Stimulated activated CD4-positive, alpha-beta T cell treated with anti-CD3 and anti-CD28 coated beads, TNF-alpha, amount 100 ng/mL, for 24 hours (primary cell): ENCODE results near the gene DSTN.

ENCODE experiments used
- DNase-seq, 3 experiments: peaks; one replicate each; pipeline ENCODE4 v3.0.0-alpha.2; 2020; ENCODE audit warnings: low read depth in 3 of 3

Gene DSTN

DNA sequence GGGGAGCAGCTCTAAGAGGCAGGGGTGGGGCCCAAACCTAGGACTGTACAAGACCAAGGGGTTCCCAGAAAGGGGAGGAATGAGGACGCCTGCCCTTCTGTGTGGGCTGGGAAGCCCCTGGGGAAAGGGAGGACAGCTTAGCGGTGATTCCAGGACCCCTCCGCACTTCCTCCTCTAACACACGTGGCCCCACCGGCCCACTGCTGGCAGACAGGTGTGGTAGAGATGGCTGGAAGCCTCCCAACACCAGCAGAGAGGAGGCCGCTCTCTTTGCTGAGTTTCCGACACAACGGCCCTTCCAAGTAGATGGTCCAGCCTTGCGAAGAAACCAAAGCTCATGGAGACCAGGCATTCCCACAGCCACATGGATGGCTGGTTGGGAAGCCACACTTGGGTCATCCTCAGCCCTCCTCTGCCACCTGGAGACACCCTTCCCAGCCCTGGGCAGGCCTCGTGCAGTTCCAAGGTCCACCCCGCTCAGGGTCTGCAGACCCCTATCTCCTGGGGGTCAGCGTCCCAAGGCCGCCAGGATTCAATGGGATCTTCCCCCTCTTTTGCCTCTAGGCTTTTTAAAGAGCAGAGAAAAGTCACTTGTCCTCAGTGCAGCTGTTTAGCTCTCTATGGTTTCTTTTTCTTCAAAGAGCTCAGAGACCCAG lies 68.2 kb downstream of the DSTN start:
- DNase-seq: no peak

DNA sequence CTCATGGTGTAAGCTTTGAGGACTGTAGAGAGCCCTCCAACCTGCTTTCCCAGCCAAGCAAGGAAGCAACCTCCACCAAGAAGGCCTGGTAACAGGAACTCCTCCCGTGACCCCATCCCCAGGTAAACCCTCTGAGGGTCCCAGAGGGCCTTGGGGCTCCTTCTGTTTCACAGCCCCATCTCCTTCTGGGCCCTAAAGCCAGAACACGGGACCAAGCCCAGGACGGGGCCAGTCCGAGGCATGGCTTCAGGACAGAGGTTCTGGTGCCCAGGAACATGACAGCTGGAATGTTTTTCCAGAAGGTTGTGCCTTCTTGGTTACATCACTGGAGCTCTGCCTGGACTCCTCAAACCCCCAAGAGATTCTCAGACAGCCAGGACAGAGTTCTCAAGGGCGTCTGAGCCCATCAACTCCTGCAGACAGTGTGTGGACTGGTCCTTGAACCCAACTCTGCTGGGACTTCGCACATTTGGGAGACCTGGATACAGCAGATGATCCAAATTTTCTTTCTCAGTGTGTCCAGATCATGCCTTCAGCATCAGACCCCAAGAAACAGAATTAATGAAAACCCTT lies 69.0 kb downstream of the DSTN start:
- DNase-seq: no peak

DNA sequence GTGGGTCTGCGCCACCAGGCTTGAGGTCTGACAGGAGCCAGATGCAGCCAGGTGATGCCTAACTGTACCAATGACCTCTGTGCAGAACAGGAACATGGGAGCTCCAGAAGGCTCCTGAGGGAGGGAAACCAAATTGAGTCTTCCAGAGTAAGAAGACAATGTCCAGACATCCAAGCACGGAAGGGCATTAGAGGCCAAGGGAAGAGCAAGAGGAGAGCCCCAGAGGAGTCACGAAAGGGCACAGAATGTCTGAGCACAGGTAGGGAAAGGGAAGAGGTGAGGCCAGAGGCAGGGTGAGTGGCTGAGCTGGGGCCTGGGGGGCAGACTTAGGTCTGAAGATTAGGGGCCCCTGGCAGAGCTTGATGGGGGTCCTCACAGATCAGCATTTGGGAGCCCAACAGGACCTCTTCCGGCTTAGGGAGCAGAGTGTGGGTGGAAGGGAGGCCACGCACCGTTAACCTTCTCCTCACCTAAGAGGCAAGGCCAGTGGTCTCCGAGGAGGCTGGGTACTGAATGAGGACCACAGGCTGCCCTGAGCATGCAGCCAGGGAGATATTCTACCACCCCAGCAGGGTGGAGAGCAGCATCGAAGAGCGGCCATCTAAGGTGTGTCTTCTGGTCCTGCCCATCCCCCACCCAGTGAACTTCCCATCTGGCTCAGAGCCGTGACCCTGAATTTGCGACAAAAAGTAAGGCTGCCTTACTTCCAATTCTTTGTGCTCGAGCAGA lies 70.4 kb downstream of the DSTN start:
- DNase-seq: no peak

DNA sequence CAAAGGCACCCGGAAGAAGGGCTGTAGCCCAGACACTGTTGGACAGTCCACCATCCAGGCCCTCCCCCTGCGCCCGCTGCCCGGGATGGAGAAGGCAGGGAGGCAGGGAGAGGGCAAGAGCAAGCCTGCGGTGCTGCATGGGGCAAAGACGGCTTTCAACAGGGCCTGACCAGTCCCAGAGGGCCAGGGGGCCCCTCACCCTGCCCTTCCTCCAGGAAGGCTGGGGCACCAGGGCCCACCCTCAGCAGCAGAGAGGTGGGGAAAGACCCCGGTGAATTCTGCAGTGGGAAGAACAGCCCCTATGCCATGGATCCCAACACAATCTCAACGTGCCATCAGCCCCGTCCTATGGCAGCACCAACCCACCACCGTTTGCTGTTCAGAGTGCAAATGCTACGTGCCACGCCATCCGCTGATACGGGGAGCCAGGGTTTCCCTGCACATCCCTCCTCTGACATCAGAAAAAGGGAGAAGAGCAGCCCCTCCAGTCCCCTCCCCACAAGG lies 71.1 kb downstream of the DSTN start:
- no peak for DNase-seq

DNA sequence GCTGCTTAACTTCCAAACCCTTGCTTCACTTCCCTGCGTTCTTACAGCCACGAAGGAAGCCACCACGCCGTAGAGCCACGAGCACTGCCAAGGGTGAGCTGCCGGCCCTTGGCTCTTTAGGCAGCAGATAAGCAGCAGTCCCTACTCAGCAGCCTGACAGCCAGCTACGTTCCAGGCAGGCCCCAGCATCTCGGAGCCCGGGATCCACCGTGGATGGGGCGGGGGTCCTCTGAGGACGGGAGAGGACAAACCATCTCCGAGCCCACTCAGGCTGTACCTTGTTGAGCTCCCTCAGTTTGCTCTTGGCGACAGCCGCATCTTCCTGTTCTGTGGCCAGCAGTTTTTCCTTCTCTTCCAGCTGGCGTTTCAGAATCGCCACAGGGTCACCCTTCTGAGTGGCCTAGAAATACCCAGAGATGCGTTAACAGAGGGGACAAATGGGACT lies 71.7 kb downstream of the DSTN start:
- DNase-seq: no peak

DNA sequence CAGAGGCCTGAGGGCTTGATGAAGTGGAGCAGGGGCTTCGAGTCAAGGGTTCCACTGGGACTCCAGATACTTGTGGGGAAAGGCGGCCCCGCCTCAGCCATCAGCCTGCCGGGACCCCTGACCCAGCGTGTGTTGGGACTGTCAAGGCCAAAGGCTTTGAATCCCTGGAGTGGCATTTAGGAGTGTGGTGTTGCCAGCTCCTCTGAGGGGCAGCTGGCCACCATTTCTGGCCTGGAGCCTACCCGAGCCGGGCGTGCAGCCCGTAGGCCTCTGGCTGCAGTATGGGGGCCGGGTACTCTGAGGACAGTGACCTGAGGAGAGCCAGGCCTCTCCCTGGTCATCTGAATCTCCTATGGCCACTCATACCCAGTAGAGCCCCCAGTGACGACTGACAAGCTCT lies 72.1 kb downstream of the DSTN start:
- no peak for DNase-seq

DNA sequence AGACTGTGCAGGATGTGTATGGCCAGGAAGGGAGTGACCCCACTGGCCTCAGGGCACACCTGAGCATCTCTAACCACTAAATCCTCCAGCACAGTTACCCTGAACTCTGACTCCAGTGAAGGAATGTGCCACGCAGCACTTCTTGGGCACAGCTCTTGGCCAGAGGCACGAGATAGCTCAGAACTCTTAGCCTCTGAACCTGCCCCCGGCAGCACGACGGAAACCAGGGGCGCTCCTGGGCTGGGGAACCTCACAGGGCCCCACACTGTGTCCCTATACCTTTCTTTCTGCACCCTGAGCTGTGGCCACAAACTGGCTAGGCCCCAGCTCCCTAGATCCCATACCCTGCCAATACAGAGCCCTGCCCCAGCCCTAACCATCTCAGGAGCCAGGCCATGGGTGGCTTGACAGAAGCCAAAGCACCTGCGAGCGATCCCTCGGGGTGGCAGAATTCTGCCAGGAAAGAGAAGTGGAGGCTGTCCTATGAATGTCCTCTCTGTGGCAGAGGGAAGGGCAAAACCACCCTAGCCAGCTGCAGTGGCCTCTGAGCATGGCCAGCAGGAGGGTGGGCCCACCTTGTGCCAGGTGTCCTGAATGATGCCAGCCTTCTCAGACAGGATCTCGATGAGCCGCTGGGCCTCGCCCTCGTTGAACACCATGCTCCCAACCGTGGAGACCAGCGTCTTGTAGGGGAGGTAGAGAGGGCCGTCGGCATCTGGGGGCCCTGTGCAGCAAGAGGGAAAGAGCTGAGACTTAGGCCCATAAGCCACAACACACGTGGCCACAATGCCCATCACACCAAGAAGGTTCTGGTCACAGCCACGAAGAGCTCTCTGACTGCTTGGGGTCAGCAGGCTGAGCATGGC lies 72.8 kb downstream of the DSTN start:
- DNase-seq: no peak

DNA sequence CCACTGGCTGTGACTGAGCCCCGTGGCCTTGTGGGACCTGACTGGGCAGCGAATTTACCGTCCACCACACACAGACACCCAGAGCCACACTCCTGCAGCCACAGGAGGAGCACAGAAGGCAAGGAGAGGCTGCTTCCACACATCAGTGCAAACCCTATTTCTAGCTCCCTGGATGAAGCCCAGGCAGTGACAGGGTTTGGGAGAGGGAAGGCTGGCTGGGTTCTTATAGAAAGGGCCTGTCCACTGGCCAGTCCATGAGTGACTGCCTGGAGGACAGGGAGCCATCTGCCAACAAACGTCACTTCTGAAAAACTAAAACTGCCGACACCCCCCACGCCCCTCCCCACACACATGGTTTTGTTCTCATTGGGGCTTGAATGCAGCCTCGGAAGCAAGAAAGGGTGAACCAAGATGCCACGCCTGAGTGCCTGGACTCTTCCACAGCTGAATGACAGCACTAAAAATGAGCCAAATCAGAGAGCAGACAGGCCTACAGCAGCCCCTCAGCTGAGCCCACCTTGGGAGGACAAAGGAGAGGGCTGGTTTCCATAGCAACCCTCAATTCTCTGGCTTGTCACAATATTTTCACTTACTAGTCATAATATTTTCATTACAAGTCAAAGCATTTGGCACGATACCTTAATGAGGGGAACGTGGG lies 73.8 kb downstream of the DSTN start:
- no peak for DNase-seq

DNA sequence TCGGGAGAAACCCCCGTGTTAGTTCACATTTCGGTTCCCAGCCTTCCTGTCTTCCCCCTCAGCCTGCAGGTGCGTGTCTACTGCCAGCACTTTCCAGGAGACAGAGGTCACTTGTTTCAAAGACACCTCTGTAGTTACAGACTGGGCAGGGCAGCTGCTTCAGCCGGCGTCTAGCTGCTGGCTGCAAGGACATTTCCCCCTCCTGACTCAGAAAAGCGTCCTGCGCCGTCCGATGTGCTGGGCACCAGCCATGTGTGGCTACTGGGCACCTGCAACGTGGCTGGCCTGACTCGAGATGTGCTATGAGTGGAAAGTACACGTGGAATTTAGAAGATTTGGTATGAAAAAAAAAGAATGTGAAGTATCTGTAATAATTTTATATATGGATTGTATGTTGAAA lies 74.6 kb downstream of the DSTN start:
- no peak for DNase-seq

DNA sequence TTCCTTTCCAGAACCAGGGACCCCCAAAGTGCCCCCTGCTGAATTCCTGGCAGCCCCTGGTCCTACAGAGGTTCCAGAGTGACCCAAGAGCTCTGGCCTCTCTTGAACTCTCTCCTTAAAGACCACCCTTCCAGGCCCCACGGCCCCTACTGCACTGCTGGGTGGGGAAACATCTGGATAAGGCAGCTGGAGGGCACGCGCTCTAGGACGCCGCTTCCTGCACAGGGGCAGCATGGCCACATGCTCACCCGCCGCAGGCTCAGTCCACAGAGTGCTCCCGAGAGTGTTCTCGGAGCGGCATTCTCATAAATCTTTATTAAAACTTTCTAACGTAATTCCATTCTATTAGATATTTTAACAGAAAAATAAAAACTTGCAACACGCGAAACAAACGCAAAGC lies 75.1 kb downstream of the DSTN start:
- no peak for DNase-seq

DNA sequence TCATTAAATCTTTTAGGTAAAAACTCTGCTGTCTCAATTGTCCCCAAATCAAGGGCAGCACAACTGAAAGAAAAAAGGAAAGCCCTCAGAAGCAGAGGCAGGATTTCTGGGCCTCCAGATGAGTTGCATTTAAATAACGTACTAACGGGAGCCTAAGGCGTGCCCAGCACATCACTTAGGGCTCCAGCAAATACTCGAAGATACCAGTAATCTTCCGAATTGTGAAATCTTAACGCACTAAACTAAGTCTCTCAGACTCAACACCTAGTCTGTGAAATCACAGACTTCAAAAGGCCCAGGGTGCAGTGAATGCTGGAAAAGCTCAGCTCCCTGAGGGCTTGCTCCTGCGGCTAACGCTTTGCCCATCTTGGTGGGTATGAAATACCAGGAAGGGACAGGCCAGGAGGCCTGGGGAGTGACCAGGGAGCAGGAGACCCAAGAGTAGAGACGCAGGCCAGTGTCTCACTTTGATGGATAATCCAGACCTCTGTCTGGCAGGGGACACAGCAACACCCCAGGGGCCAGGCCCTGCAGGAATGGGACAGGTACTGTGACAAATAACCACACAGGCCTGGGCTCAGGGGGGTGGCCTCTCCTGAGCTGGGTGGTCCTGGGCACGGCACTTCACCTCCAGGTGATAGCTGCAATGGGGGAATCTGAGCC lies 75.8 kb downstream of the DSTN start:
- DNase-seq: no peak

DNA sequence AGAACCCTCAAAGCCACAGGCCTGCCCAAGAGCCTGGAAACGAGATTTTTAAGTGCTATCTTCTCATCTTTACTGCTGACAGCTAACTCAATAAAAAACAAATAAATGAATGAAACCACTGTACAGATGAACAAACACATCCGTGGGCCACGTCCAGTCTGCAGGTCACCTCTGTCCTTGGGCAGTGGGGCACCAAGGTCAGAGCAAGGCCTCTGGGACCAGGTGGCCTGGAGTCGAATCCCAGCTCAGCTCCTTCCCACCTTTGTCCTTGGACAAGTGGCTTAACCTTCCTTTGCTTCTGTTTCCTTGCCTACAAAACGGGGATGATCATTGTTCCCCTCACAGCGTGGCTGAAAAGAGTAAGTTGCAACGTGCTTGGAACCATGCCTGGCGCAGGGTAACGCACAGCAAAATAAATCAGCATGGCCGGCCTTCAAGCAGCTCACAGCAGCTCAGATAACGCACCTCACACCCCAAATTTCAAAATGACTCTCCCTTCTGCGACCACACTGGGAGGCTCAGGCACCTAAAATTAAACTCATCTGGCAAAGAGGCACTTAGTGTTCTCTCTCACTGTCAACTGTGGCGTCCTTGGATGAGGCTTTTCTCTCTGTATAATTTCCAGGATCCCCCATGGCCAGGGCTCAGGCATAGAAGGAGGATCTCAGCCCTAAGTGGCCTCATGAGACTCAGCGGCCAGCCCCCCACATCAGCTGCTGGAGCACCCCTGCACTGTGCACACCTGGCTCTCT lies 76.5 kb downstream of the DSTN start:
- no peak for DNase-seq

DNA sequence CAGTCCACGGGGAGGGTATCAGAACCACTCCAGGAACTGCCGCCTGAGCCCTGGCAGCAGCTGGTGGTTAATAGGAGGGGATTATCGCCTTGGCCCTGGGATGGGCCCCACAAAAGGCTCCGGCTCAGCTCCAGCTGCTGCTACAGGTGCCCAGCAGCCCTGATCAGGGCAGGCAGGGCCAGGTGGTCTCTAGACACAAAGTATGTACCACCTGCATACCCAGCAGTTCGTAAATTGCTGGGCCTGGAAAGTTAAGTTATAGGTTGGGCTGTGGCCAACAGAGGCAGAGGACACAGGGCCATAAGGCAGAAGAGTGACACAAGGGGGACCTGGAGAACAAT lies 77.1 kb downstream of the DSTN start:
- no peak for DNase-seq

DNA sequence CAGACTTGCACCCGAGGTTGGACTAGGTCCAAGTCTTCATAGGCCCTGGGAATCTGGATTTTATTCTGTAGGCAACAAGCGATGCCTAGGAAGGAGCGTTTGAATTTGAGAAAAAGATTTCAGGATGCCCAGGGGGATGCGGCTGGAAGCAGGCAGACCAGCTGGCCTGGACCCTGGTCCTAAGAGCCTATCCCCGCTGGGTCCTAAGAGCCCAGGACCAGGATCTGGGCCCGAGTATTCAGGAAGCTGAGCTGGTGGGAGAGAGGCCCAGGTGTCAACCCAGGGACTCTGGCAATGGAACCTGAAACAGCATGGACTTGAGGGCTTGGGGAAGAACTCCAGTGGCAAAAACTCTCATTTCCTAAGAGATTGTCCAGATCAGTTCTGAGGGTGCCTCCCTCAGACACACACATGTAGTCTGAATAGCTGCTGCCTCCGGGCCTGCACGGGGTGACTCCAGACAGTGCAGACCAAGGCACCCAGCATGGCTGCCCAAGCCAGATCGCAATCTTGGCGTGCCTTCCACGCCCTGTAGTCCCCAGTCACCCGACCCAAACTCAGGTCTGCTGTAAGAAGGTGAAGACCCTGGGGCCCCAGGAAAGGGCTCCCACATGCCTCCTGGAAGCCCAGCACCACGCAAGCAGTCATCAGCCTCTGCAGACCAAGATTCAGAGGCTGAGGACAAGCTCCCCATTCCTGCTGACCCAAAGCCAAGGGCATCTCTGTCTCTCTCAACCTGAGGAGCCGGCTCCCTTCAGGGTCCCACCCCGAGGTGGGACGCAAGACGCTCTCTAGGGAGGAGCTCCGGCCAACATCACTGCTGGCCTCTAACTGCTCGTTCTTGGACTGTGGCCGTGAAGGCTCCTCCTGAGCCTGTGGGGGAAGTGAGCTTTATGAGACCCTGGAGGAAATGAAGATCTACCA lies 77.8 kb downstream of the DSTN start:
- no peak for DNase-seq

DNA sequence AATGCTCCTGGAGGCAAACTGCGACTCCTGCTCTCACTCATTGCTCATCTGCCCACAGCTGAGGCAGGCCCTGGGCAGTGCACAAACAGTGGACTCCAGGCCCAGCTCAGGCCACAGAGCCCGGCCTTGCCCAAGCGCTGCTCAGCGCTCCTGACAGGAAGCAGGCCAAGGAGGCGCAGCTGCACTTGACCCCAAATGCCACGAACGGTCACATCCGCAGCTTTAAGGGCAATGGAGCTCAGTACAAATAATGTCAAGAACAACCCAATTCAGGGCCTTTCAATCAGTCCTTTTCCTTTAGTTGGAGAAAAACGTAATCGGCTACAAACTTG lies 78.4 kb downstream of the DSTN start:
- DNase-seq: no peak

DNA sequence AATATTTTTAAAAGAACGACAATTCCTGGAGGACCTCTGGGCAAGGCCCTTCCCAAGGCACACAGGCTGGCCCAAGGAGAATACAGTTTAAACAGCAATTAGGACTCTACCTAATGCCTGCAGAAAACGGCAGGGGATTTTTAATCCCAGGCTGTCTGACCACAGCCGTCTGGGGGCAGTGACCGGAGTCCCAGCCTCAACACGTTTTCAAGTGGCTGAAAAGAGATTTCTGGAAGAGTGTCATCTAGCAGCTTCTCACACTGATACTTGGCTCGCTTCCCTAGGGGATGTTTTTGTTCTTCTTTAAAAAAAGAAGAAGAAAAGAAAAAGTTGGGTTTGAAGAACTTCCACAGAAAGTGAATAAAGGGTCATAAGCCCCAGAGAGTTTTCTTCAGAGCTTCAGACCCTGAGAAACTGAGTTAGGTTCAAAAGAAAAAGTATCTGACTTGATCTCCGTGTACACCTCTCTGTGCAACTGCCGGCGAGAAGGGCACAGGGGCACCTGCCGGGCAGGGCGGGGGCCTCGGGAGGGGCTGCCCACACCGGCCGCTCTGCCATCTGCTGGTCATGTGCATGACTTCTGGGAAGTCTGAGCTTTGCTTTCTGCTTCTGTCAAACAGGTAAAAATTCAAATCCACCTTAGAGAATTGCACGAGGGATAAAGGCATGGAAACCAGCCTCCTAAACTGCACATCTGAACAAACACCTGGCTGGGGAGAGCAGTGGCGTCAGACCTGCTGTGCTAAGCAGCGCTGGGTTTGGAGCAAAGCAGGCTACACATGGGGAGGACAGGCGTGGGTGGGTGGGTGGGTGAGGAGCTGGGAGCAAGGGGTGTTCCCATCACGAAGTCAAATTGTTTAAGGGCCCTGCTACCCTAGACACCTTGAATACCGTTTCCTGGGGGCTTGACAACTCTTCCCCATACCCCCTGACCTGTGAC lies 79.2 kb downstream of the DSTN start:
- no peak for DNase-seq

DNA sequence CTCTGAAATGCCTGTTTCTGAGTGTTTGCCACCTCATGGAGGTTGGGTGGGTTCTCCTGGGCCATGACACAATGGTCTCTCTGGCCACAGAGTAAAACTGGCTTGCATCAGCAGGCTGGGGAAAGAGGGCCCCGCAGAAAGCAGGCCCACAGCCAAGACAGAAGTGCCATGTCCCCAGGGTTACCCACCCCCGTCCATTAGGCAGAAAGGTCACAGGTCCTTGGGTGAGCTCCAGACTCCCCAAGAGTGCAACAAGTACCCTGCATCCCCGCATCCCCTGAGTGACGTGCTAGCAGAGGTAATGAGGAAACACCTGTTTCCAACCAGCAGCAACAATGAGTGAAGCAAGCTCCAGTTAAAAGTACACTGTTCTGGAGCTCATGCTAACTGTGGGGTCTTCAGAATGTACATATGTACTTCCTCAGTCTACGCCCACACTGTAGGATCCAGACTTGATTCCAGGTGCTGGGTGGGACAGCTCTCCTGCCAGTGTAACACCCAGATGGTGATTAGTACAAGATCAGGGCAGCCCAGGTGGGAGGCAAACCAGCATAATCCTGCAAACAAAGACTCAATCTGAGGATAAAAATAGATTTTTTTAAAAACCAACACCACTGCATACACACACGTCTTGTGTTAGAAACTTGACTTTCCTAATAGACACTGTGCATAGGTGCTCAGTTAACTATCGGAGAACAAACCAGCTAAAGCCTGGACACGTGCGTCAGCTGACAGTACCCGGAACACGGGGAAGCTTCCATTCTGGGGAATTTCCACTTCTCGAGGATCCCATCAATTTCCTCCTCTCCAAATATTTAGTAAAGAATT lies 80.6 kb downstream of the DSTN start:
- no peak for DNase-seq
